ENCODE data around the gene ANGEL2.
"Not testable (repeated sequence)": the region's sequence is repeated elsewhere in the genome, so short reads cannot be mapped to it uniquely, and the experiment has no call there.

ANGEL2 gene

DNA sequence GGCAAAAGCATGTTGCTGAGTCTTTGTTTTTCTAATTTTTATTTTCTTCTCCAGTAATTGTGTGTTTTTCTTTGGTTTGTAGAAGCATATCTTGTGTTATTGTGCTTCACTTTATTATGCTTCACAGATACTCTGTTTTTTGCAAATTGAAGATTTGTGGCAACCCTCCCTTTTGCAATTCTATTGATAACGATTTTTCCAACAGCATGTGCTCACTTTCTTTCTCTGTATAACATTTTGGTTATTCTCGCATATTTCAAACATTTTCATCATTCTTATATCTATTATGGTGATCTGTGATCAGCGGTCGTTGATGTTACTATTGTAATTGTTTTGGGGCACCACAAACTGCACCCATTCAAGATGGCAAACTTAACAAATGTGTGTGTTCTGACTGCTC is 3.8 kb upstream of the ANGEL2 start:
- no peak for DNase-seq (ENCODE audit: low read depth)

DNA sequence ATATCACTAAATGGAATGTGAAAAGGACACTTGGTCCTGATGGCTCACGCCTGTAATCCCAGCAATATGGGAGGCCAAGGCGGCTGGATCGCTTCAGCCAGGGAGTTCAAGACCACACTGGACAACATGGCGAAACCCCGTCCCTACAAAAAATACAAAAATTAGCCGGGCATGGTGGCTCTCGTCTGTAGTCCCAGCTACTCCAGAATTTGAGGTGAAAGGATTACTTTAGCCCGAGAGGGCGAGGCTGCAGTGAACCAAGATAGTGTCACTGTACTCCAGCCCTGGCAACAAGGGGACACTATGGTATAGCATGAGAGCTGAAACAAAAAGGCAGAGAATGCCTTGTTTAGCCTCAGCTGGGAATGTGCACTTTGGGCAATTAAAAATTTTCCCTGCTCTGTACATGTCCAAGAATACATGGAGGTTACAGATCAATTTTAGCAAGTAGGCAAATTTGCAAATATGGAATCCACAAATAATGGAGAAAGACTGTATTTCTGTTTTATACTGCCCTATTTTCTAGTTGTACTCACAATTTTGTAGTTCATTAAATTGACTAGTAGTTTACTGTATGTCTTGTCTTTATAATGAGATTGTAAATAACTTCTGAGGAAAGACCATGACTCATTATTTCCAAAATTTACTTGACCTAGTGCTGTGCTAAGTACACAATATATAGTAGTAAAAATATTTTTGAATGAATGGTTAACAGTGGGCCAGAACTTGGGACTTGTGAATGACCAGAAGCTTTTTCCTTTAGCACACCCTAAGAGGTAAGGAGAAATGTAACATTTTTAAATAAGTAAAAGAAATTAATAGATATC is 2.0 kb upstream of the ANGEL2 start:
- DNase-seq (ENCODE audit: low read depth): no peak

DNA sequence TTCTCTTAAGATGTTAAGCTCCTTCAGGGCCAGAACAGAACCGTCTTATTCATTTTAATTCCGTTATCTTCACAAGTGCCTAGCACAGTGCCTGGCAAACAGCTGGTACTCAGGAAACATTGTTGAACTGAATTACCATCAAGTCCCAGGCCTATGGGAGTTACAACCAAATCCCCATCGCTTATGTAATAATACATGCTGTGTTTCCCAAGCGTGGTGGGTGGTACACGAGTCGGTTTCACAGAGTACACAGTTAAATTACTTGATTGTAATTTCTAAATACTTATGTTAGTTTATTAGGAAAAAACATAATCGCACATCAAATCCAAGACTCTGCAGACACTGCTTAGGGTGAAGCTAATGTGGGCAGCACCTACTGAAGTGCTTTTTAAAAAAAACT is 1.0 kb downstream of the ANGEL2 start:
- peak; percentile 38 for DNase-seq (ENCODE audit: low read depth)

DNA sequence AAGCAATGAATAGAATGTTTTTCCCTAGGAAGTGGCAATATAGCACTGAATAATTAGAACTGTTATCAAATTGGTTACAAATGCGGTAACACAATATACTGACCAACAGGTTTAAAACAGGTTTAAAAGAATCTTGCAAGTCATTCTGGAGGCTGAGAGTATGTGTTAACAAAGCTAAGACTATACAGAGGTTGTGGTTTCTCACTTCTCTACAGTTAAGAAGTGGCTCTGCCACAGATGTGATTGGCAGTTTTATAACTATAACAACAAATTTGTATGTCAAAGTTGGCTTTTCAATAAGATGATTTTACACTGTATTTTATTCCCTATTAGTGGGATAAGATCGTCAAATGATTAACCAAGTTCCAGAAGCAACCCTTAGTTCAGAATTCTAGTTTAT is 7.1 kb downstream of the ANGEL2 start:
- no peak for DNase-seq (ENCODE audit: low read depth)

DNA sequence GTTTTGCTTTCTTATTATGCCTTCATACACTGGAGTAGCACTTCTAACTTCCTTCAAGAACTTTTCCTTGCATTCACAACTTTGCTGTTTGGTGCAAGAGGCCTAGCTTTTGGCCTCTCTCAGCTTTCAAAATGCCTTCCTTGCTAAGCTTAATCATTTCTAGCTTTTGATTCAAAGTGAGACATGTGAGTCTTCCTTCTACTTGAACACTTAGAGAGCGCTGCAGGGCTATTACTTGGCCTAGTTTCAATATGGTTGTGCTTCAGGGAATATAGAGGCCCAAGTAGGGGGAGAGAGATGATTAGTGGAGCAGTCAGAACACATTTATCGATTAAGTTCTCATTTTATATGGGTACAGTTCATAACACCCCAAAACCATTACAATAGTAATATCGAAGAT is 12.4 kb downstream of the ANGEL2 start:
- DNase-seq (ENCODE audit: low read depth): no peak

DNA sequence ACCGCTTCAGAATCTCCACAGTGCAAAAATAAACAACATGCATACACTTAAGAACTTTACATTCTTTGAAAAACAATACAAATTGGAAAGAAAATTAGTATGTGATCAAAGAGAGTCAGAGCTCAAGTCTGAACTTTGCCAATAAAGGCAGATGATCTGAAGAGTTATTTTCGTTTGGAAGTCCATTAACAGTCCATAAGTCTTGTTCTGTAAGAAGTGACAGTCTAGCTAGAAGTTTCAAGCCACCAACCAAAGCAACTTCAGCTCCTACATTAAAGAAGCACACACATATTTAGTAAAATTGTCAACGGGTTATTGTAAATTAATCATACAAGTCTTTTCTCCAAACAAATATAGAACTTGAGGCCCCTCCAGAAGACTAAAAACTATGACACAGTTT is 20.7 kb downstream of the ANGEL2 start:
- no peak for DNase-seq (ENCODE audit: low read depth)

DNA sequence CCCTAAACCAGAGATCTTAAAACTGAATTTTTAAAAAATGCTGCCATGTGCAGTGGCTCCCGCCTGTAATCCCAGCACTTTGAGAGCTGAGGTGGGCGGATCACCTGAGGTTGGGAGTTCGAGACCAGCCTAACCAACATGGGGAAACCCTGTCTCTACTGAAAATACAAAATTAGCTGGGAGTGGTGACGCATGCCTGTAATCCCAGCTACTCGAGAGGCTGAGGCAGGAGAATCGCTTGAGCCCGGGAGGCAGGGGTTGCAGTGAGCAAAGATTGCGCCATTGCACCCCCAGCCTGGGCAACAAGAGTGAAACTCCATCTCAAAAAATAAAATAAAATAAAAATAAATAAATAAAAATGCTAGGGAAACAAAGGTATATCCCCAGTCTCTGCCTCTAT is 21.7 kb downstream of the ANGEL2 start:
- not testable (repeated sequence) for DNase-seq (ENCODE audit: low read depth)

DNA sequence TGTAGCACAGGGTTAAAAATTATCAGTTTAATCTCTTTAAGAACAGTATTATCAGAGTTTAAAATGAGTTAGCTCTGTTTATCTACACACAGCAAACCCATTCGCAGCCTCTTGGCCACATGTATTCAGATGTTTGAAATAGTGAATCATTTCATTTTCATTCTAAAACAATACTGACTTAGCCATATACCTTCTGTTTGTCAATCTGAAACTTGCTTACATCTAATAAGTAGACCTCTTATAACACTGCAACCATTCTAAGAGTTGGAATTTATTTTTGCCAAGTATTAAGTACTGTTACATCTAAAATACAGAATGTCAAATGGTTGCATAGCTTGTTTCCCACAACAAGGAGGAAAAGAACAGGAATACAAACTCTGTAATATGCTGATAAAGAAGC is 25.4 kb downstream of the ANGEL2 start:
- no peak for DNase-seq (ENCODE audit: low read depth)

DNA sequence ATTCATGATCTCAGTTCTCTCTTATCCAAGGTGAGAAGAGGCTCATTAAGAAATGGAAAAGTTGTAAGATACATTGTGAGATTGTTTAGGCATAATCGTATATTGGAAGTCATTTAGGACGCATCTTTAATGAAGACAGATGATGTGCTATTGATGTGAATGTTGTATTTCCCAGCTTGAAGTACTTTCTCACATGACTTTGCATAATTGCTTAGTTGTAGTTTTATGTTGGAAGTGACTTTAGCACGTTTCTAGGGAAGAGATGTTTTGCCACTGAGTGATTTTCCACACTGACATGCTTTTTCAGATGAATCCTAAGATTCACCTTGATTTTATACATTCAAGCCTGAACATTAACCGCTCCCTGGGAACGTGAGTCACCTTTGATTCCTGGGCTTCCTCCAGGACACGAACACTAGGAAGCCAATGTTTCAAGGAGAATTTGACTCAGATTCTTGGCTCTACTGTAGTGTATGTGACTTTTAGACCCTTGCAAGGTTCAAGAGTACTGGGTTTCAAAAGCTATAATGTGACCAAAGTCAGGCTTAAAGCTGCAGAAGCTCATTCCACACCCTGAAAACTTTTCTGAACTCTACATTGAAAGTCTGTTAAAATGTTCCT is 27.9 kb downstream of the ANGEL2 start:
- peak; percentile 45 for DNase-seq (ENCODE audit: low read depth)

DNA sequence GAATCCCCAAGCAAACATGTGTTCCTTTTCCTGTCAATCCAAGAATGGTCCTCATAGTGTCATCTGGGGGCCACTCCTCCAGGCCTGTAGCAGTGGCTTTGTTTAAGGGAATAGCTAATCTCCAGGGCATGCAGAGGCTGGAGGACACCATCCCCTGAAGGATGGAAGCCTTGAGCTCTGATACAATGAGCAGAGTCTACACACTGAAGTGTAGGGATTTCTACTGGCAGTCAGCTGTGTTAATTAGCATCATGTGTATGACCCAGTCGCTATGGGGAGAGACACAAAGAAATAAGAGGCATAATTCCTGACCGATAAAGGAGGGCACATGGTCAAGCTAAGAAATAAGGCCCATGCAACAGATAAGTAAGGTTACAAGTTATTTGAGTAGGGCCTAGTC is 29.1 kb downstream of the ANGEL2 start:
- DNase-seq (ENCODE audit: low read depth): no peak

DNA sequence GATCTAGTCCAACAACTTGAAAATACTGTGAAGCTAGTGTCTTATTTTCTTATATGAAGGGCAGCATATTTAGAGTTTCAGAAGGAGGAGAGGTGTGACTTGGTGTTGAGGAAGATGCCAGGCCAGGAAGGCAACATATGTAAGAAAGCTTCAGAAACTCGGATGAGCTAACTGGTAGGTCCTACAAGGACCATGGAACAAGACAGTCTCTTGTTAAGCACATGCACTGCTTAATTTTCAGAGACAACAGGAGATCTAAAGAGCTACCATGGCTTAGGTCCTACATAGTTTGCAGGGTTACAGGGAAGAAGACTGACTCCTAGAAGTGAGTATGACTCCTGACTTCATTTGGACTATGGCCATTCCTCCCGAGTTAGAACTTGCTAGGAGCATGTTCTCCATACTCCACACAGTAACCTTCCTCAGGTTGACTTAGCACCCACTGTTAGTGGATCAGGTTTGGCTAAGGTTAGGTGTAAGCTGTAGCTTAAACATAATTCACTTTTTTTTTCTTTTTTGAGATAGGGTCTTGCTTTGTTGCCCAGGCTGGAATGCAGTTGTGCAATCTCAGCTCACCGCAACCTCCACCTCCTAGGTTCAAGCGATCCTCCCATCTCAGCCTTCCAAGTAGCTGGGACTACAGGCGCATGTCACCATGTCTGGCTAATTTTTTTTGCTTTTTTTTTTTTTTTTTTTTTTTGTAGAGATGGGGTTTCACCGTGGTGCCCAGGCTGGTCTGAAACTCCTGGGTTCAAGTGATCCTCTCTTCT is 31.0 kb downstream of the ANGEL2 start:
- DNase-seq (ENCODE audit: low read depth): no peak

DNA sequence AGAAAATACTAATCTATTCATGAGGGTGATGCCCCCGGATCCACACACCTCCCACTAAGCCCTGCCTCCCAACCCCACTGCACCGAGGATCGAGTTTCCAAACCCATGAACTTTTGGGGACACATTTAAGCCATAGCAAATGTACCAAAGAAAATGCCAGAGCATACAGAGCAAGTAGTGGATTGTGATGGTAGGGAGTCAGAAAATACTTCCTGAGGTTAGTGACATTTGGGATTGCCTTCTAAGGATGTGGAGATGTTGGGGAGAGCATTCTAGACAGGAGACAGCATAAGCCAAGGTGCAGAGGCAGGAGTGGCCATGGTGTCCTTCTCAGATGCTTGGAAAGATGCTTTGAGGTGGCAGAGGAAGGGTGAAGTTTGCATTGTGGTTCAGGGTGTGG is 32.2 kb downstream of the ANGEL2 start:
- DNase-seq (ENCODE audit: low read depth): no peak

DNA sequence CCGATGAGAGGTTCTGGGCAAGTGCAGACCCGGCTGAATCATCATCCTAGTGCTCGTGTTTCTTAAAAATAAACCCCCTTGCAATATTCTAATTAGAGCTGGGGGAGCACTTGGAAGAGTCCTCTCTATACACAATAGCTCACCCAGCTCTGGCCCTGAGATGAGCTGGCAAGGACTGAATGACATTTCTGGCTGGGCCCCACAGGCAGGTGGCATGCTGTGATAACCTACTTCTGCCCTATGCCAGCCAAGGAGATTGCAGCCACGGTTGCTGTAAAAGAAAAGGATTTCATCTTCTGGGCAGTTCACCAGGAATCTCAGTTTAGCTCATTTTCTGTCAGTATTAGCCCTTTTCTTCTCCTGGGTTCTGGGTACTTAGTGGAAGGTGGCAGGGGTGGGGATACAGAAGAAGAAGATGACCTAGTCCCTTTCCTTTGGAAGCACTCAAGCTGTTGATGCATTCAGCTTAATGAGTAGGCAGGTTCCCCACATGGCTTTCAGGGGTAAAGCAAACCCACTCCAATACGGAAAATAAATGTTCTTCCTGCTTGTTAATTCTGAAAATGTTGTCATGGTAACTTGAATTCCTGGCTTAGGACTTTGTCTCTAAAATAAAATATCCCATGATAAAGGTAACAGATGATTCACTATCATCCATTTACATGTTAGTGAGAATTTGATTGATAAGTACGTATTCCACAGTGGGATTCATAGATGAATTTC is 33.1 kb downstream of the ANGEL2 start:
- no peak for DNase-seq (ENCODE audit: low read depth)

DNA sequence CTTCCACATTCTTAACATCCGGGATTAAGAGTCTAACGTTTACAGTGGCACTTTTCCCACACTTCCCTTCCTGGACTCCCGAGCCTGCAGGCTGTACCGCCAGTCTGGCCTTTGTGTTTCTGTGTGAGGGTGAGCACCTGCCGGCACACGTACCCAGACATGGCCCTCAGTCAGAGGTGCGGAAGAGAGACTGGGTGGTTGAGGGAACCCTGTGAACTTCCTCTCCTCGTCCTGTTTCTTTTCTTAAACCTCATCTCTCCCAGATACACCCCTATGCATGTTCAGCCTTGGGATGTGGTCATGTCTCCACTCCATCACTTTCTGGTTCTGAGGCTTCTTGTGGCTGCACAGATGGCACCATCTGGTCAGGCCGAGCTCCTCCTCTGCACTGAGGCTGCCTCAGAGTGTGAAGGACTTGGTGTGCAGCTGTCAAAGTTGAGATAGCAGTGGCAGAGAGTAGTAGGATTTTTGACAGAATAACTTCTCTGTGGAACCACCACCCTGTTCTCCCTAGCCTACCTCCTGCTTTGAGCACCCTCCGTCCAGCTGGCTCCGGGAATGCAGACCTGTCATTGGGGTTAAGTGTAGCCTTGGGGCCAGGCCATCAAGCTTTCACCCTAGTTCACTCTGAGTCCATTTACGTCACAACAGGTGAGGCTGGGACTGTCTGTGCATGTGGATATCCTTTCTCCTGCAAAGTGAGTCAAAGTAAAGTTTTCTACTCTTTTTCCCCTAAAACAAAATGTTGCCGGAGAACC is 33.9 kb downstream of the ANGEL2 start:
- no peak for DNase-seq (ENCODE audit: low read depth)

DNA sequence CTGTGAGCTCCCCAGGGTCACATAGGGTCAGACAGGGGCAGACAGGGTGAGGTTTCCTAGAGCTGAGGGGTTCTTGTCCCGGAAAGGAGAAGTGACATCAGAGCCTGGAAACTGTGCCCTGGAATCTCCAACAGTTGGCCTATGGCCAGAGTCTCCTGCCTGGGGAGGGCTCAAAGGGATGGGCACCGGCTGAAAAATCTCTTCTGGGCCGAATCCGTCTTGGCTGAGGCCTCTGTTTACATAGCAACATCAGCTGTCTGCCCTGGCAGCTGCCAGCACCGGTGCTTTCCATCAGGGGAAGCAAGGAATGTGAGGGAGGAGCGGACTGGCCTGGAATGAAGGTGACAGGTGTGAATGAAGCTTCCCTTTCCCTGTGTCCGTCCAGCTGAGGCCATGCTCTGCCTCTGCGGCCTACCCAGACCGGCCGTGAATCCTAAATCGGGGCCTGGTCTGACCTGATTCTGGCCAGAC is 34.6 kb downstream of the ANGEL2 start:
- no peak for DNase-seq (ENCODE audit: low read depth)

DNA sequence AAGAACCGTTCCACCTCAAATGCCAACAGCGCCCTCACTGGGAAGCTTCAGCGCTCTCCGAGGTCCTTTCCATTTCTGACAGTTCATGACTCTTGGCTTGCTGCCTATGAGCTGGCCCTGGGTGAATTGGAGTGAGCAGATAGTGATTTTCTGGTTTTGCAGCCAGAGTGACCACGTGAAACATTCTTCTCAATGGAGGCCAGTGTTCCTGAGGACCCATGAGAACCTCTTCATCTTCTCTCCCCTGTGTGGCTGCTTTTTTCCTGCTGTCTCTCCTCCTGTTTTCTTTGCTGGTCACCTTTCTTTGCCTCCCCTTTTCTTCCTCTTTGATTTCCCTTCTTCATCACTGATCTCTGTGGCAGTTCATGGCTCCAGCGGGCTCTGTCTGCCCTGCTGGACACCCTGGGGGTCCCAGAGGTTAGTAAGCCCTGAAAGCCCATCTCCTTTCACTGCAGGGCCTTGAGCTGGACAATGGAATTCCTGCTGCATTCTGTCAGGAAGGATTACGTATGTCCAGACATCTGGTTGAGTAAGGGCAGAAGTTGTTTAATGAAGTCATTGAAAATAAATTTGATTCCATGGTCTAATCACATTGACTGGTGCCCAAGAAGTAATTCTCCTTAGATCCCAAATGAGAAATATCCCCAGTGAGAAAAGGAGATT is 35.4 kb downstream of the ANGEL2 start:
- peak; percentile 33 for DNase-seq (ENCODE audit: low read depth)

DNA sequence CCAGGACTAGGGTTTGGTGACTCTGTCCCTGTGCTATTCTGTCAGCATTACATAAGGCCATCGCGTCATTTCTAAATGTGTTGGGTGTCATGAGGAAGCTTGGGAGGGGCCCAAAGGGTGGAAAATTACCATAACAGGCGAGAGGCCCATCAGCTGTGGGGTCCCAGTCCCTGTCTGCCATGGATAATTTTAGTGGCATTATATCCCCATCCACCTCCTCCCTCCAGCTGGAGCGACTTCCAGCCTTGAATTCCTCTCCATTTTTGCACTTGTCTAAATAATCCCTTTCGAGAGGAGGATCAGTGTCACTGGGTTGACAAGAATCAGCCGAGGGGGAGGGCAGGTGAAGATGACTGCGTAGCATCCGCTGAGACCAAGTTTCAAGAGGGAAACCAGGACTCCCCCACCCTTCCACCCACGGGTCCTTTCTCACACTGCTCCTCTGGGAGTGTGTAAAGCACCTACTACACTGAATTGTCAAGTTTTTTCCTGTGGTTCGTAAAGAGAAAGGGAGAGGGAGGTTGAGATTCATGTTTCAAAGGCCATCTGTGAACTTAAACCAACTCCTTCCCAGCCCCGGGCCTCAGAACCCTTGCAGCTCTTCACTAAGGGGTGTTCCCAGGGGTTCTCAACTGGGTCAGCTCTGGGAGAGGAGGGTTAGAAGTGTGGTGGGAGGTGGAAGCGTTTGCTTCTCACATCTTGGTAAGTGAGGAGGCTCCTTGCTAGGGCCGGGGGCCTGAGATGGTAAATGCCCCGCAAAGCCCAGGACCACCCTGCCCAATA is 36.1 kb downstream of the ANGEL2 start:
- DNase-seq (ENCODE audit: low read depth): no peak

DNA sequence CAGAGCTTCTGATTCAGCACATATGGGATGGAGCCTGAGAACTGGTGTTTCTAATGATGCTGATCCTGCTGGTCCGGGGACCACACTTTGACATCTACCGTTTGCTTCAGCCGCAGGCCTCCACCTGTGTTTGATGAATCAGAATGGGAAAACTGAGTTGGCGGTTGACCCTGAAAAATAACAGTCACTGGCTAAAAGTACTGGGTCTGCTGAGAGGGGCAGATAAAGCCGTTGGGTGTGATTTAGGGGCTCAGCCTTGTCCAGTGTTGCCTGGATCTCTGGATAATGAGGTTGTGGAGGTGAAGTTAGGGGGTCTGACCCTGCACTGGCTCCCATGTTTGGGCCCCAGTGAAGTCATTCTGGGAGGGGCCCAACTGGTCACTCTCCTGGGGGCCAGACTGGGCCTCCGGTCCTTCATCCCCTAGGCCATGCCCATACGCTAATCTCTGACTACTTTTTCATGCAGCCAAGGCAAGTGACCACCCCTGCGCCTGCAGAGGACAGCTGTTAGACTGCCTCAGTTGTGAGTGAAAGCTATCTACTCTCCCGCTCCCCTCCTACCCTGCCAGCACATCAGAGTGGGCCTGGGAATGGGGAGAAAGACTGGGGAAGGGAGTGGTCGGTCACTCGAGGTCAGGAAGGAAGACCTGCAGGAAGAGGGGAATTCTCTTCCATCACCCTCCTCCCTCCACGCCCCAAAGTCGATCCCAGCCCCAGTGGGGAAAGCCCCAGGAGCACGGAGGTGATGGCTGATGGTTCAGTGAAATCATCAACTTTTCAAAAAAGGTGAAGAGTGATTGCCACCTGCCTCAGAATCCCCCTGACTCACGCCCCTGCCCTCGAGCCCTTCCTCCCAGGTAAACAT is 37.7 kb downstream of the ANGEL2 start:
- no peak for DNase-seq (ENCODE audit: low read depth)

DNA sequence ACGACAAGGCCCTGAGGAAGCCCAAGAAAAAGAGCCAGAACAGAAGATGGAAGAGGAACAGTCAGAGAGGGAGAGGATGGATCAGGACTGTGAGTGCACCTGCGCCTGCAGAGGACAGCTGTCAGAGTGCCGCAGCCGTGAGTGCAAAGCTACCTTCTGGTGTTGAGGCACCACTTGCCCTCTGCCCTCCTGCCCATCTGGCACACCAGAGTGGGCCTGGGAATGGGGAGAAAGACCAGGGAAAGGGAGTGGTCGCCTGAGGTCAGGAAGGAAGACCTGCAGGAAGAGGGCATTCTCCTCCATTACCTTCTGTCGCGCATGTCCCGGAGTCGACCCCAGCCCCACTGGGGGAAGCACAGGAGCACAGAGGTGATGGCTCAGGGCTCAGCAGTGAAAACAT is 39.1 kb downstream of the ANGEL2 start:
- no peak for DNase-seq (ENCODE audit: low read depth)
